ENCODE measurements around the gene ARHGAP30.

DNA sequence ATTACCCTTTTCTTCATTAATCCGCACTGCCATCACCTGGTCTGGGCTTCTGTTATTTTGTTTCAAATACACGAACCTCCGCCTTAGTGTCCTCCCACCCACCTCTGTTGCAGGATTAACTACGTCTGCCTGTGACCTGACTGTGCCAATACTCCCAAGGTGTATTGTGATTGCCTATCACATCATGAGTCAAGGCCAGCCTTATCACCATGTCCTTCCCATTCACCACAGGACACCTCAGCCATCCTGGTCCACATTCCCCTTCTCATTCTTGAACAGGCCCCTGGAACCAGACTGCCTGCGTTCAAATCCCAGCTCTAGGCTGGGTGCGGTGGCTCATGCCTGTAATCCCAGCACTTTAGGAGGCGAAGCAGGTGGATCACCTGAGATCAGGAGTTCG lies 63.1 kb downstream of the ARHGAP30 start:
- TF ChIP-seq POLR2A (IDR thresholded peaks at IDR 0.05; ENCODE audit: low read depth, low read length) (no peak), TAF1 (IDR thresholded peaks at IDR 0.05; ENCODE audit: borderline replicate concordance, low read depth, low read length) (no peak)

All from GM12892 (cell line).